Upper lobe of left lung (tissue), 6 donors: ENCODE measurements around the gene TPRX2. TPM values are rescaled to one million over a fixed set of nuclear protein-coding genes. Genes with fewer than 3 reads are reported as not detected.
A peak's percentile ranks its signal among the peaks of the same experiment; 100 is the strongest.
"Not testable (repeated sequence)": the region's sequence is repeated elsewhere in the genome, so short reads cannot be mapped to it uniquely, and the experiment has no call there.

Source experiments
- ATAC-seq, 2 donors: fragments of 200-7000 bp; cut with Tn5 transposase; one replicate each; pipeline ENCODE4 v1.9.1; 2022; ENCODE audit warnings: mild to moderate bottlenecking in 2 of 2, moderate library complexity in 2 of 2; ENCODE audit not compliant: low FRiP score in 2 of 2
- DNase-seq, 2 donors: peaks; one replicate each; pipeline ENCODE4 v3.0.0-alpha.2; 2019 to 2020
- H3K27ac ChIP-seq, 4 donors: fragments of 200-600 bp; sonication (generic); one replicate each; pipeline ENCODE4 v1.5.1; 2016 to 2019
- H3K27me3 ChIP-seq, 4 donors: fragments of 200-600 bp; sonication (generic); one replicate each; pipeline ENCODE4 v1.5.1; 2017 to 2019
- H3K36me3 ChIP-seq, 4 donors: fragments of 200-600 bp; sonication (generic); one replicate each; pipeline ENCODE4 v1.5.1; 2016 to 2019
- H3K4me1 ChIP-seq, 4 donors: fragments of 200-600 bp; sonication (generic); one replicate each; pipeline ENCODE4 v1.5.1; 2018 to 2019
- H3K4me3 ChIP-seq, 4 donors: fragments of 200-600 bp; sonication (generic); one replicate each; pipeline ENCODE4 v1.5.1; 2017 to 2019; ENCODE audit warnings: mild to moderate bottlenecking in 2 of 4, moderate library complexity in 1 of 4
- H3K9me3 ChIP-seq, 4 donors: fragments of 200-600 bp; sonication (generic); one replicate each; pipeline ENCODE4 v1.5.1; 2018 to 2019
- CTCF ChIP-seq, 6 experiments: fragments of 450-650 bp in 4 of 6; fragments of 200-600 bp in 2 of 6; sonication (generic) in 2 of 6; IDR thresholded peaks; one replicate each; pipeline ENCODE4 v1.5.1; 2016 to 2019; ENCODE audit warnings: antibody characterized with exemption in 6 of 6
- EP300 ChIP-seq, 4 donors: sonication (generic); formaldehyde crosslinking; IDR thresholded peaks; one replicate each; pipeline ENCODE4 v1.5.1; 2017; ENCODE audit warnings: antibody characterized with exemption in 4 of 4, control low read depth in 2 of 4
- POLR2A ChIP-seq, 4 donors: fragments of 450-650 bp; IDR thresholded peaks; one replicate each; pipeline ENCODE4 v1.5.1; 2016 to 2017; ENCODE audit warnings: antibody characterized with exemption in 4 of 4, mild to moderate bottlenecking in 2 of 4
- POLR2AphosphoS5 ChIP-seq, 2 donors: sonication (generic); formaldehyde crosslinking; IDR thresholded peaks; one replicate each; pipeline ENCODE4 v1.5.1; 2017; ENCODE audit warnings: antibody characterized with exemption in 2 of 2
- WGBS, 2 donors: methylation state at CpG; one replicate each; pipeline ENCODE4 v1.1.5; 2017 to 2018; 5-methylcytosine and 5-hydroxymethylcytosine counted together
- total RNA-seq, 6 donors: library from RNA; depleted of rRNA in 4 of 6; stranded (reverse); fragments of >200 nt in 4 of 6; gene quantifications; one replicate each; pipeline versions ENCODE4 v1.1.0 to v1.2.1, GENCODE V29; 2016 to 2021
- donor health status: DM: no; HTN: no; CAD: no; lungs with moderate emphysema.
- donor health status: DM: no; HTN: yes; CAD: no; lungs with severe emphysema.

Gene TPRX2
- total RNA-seq = not detected

GRCh38 chr19:47858646-47859285 lies at the start of gene TPRX2:
TSS of gene TPRX2 (plus strand) at chr19:47859235. CDS start at chr19:47859247, 12 bp downstream.
- 83 to 90% methylated on average over 8 to 9 of the region's 9 CpGs for WGBS, 2 donors
- peak in 1 of 2 donors; percentile 25 for ATAC-seq
- H3K27me3 ChIP-seq, DNase-seq, H3K36me3 ChIP-seq, H3K4me1 ChIP-seq, H3K27ac ChIP-seq, H3K4me3 ChIP-seq, H3K9me3 ChIP-seq: not testable (repeated sequence)

GRCh38 chr19:47813304-47813994 lies 45.6 kb upstream of the TPRX2 start:
- Histone ChIP-seq H3K4me3 (no peak overlapping the region), H3K27me3 (no peaks in the 10 kb centered on the region), H3K27ac (no peak overlapping the region), H3K36me3 (no peaks in the 10 kb centered on the region), H3K4me1 (no peaks in the 10 kb centered on the region), H3K9me3 (no peaks in the 10 kb centered on the region)
- peak; percentile 42 to 93 for DNase-seq
- TF ChIP-seq CTCF (IDR thresholded peaks at IDR 0.05) = peak; percentile 12 to 74 (median 36)
- no peak for TF ChIP-seq EP300 (IDR thresholded peaks at IDR 0.05)
- TF ChIP-seq POLR2A (IDR thresholded peaks at IDR 0.05) = no peak
- peak; percentile 81 to 83 for ATAC-seq
- 33 to 56% methylated on average over 12 to 17 of the region's 17 CpGs for WGBS, 2 donors

GRCh38 chr19:47813995-47814328 lies 45.1 kb upstream of the TPRX2 start:
- H3K27ac ChIP-seq = no peak overlapping the region
- no peak overlapping the region for H3K4me3 ChIP-seq
- H3K27me3 ChIP-seq = no peaks in the 10 kb centered on the region
- no peaks in the 10 kb centered on the region for H3K4me1 ChIP-seq
- no peak for TF ChIP-seq EP300 (IDR thresholded peaks at IDR 0.05)
- TF ChIP-seq POLR2AphosphoS5 (IDR thresholded peaks at IDR 0.05) = no peak
- peak in 1 of 6 experiments; percentile 16 for TF ChIP-seq CTCF (IDR thresholded peaks at IDR 0.05)
- no peak for TF ChIP-seq POLR2A (IDR thresholded peaks at IDR 0.05)
- DNase-seq = no peak
- no peaks in the 10 kb centered on the region for H3K36me3 ChIP-seq
- 53 to 58% methylated on average over 5 to 7 of the region's 7 CpGs for WGBS, 2 donors
- ATAC-seq = no peak
- no peaks in the 10 kb centered on the region for H3K9me3 ChIP-seq

- not testable (repeated sequence) for H3K27me3 ChIP-seq, H3K27ac ChIP-seq, DNase-seq, H3K4me1 ChIP-seq, H3K9me3 ChIP-seq, ATAC-seq, H3K4me3 ChIP-seq, H3K36me3 ChIP-seq
- WGBS, 2 donors = 95 to 99% methylated on average over 5 to 8 of the region's 8 CpGs
Measured at GRCh38 chr19:47816270-47816669, 42.8 kb upstream of the TPRX2 start.

- WGBS, 2 donors = 93 to 100% methylated on average over 1 of the region's 1 CpG
- not testable (repeated sequence) for H3K4me1 ChIP-seq, H3K36me3 ChIP-seq, ATAC-seq, DNase-seq, H3K27ac ChIP-seq, H3K27me3 ChIP-seq, H3K9me3 ChIP-seq, H3K4me3 ChIP-seq
Measured at GRCh38 chr19:47818221-47818620, 40.8 kb upstream of the TPRX2 start.

GRCh38 chr19:47819858-47820257 lies 39.2 kb upstream of the TPRX2 start:
- TF ChIP-seq POLR2A (IDR thresholded peaks at IDR 0.05) (no peak), EP300 (IDR thresholded peaks at IDR 0.05) (no peak), CTCF (IDR thresholded peaks at IDR 0.05) (no peak), POLR2AphosphoS5 (IDR thresholded peaks at IDR 0.05) (no peak)
- Histone ChIP-seq H3K27ac (no peak overlapping the region), H3K9me3 (no peaks in the 10 kb centered on the region), H3K27me3 (peaks cover 0 to 4% (median 0%) of the 10 kb centered on the region in 4 donors), H3K4me3 (no peak overlapping the region), H3K4me1 (no peaks in the 10 kb centered on the region), H3K36me3 (no peaks in the 10 kb centered on the region)
- ATAC-seq = no peak
- 8 to 11% methylated on average over 10 of the region's 10 CpGs for WGBS, 2 donors
- no peak for DNase-seq
